K562 (cell line): ENCODE data around the gene JAKMIP1.

ENCODE experiments used
- BRD4 ChIP-seq: fragments of 200-600 bp; sonication (generic); IDR thresholded peaks from 2 replicates; pipeline ENCODE4 v1.6.1; 2017; ENCODE audit warnings: inconsistent platforms
- EP300 ChIP-seq: IDR thresholded peaks from 2 replicates; pipeline ENCODE4 v1.6.1; 2012; ENCODE audit warnings: low read length, improper control_type of control experiment
- FOXK2 ChIP-seq, 2 experiments: fragments of 450-650 bp; IDR thresholded peaks in 1 of 2; conservative IDR thresholded peaks in 1 of 2; 2 replicates each; pipeline ENCODE4 v1.6.1; 2016; ENCODE audit warnings: low read depth in 2 of 2, mild to moderate bottlenecking in 1 of 2
- SRF ChIP-seq, 2 experiments: fragments of 250-450, 450-650 bp in 1 of 2; sonication (Bioruptor Pico) in 1 of 2; sonication (generic) in 1 of 2; formaldehyde crosslinking; IDR thresholded peaks; 2 replicates each; pipeline versions ENCODE4 v1.5.0 to v1.5.1; 2020 to 2022; ENCODE audit warnings: mild to moderate bottlenecking in 1 of 2, missing genetic modification reagents in 1 of 2
- TAF1 ChIP-seq: IDR thresholded peaks from 2 replicates; pipeline ENCODE4 v1.6.1; 2011; ENCODE audit warnings: mild to moderate bottlenecking, low read length, moderate library complexity; ENCODE audit not compliant: insufficient read depth, control insufficient read depth, severe bottlenecking; ENCODE audit errors: extremely low read depth
- THAP12 ChIP-seq: fragments of 250-450 bp; sonication (Bioruptor Pico); IDR thresholded peaks from 2 replicates; pipeline ENCODE4 v1.9.0; 2021; ENCODE audit warnings: mild to moderate bottlenecking, inconsistent platforms
- ZBTB7A ChIP-seq: IDR thresholded peaks from 2 replicates; pipeline ENCODE4 v1.6.1; 2011; ENCODE audit warnings: low read depth, mild to moderate bottlenecking, low read length, moderate library complexity, borderline replicate concordance; ENCODE audit not compliant: control insufficient read depth

- TF ChIP-seq THAP12, result no peak
- no peak for TF ChIP-seq BRD4
- TF ChIP-seq EP300, result no peak
- TF ChIP-seq FOXK2 (conservative IDR thresholded peaks at IDR 0.05 in 1 of 2, IDR thresholded peaks at IDR 0.05 in 1 of 2; ENCODE audit: low read depth in 2 of 2), result no peak
- no peak for TF ChIP-seq TAF1
- TF ChIP-seq ZBTB7A, result no peak
- no peak for TF ChIP-seq SRF (CRISPR knock-in tag; IDR thresholded peaks at IDR 0.05)
Observed at GRCh38 chr4:5989236-5990225, 210.8 kb downstream of the JAKMIP1 start.
